HG03378 (cell line): Measurements from ENCODE around the gene JAZF1.
"Not testable (repeated sequence)": the region's sequence is repeated elsewhere in the genome, so short reads cannot be mapped to it uniquely, and the experiment has no call there.

Experiments used
- ATAC-seq: cut with Tn5 transposase; IDR thresholded peaks from one replicate; pipeline ENCODE4 v1.9.1; 2021; ENCODE audit warnings: mild to moderate bottlenecking, moderate library complexity; ENCODE audit not compliant: unreplicated experiment

JAZF1 gene

DNA sequence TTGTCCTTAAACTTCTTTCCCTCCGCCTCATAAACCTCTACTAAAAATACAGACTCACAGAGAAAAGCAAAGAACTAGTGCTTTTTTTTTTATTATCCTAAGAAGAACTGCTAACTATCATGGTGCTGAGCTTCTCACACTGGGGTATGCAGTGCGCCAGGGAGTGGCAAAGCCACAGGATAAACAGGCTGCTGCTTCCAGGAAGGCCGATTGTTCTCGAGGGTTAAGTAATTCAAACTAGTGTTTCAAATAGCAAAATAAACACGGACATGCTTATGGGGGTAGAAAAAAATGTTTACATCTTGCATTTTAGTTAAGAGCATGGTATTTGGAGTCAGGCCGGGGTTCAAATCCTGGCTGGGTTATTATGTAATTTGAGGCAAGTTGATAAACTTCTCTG, 283.6 kb downstream of the JAZF1 start:
- no peak for ATAC-seq

DNA sequence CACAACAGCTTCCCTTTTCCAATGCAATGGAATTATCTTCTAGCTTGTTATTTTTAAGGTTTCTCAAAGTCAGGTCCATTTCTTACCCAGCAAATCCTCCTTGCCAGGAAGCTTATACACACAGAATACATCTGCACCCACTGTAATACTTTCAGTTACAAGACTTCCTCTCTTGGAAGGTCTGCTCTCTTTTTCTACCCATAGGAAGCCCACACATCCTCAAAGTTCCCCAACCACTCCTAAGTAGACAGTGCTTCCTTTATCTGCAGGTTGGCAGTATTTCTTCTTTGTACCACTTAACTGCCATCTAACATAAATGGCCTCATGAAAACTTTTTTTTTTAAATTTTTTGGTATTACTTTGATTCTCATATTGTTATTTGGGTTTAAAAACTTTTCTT, 285.0 kb downstream of the JAZF1 start:
- no peak for ATAC-seq

DNA sequence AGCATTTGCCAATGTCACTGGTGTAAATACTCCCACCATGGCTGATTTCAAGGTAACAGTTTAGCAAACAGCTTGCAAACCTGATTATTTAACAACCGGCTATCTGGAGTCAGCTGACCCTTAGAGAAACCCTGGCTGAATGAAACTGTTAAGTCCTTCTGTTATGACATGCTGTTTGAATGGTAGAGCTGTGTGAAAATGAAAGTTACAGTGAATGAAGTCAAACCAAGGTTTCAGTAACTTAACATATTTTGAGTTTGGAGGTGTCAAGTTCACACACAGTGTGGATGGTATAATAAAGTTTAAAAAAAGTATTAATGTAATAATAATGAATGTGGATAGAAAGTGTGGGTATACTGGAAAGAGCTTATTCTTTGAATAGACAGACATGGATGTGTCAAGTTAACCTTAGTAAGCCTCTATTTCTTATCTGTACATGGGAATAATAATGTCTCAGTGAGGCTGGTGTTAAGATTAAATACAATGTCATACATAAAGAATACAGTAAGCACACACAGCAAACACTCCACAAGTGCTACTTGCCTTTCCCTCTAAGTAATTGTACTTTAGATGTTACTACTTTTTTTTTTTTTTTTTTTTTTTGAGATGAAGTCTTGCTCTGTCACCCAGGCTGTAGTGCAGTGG, 290.3 kb downstream of the JAZF1 start:
- ATAC-seq, result peak; percentile 99

DNA sequence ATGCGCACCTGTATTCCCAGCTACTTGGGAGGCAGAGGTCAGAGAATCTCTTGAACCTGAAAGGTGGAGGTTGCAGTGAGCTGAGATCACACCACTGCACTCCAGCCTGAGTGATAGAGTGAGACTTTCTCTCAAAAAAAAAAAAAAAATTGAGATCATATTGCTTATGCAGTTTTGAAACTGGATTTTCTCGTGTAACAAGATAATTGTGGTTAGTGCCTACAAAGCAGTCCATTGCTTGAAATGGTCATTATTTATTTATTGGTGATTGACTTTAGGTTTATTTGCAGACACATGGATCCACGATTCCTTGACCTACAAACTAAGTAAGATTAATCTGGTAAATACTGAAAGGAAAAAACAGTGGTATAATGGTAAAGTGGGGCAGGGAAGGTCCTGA, 290.8 kb downstream of the JAZF1 start:
- no peak for ATAC-seq

DNA sequence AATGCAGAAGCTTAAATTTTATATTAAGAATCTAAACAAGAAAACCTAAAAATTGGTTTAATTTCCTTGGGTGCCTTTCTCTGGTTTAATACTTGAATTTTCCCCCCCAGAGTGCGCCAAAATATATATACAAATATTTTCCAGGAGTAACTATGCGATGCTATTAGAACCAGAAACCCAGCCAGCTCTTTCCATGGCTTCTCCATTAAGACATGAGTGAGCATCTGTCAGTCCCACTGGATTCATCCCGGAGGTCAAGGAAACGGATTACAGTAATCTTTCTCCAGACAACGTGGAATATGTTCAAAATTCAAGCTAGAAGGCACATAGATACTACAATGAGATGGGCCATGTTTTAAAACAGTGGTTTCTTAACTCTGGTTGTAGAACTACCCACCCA, 291.9 kb downstream of the JAZF1 start:
- no peak for ATAC-seq

DNA sequence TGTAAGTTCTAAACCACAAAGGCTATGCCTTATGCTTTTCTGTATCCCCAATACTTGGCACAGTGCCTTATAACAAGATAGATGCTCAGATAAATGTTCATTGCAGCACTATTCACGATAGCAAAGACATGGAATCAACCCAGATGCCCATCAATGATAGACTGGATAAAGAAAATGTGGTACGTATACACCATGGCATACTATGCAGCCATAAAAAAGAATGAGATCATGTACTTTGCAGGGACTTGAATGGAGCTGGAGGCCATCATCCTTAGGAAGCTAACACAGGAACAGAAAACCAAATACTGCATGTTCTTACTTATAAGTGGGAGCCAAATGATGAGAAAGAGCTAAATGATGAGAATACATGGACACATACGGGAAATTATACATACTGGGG, 293.9 kb downstream of the JAZF1 start:
- not testable (repeated sequence) for ATAC-seq

DNA sequence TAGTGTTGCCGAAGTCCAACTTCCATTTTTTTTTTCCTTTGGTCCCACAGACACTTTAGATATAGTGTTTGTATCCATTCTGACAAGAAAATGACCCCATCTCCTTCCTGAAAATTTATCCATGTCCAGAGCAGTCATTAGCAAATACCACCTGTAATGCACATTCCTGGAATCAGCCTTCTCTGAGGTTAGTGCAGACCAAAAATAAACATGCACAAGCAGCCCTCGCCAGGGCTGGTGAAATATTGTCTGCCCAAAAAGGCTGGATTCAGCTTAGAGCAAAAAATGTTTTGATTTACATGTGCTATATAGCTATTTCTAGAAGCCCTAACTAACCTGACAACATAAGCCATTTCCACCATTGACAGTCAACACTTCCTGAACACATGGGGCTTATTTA, 294.9 kb downstream of the JAZF1 start:
- ATAC-seq, result no peak

DNA sequence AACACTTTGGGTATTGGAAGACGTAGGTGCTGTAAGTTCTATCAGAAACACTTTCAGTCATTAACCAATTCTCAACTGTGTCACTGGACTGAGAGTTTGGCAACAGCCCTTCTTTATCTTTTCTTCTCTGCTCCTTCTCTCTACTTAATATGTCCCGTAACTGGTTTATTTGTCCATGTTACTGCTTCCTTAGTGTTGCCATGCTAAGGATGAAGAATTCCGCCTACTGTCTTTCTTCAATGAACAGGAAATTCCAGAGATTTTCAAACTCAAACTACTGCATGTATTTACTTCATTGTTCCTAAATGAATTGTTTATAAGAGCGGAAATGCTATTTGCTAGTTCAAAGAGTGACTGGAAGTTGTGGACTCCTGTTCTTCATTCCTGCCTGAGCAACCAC, 296.9 kb downstream of the JAZF1 start:
- no peak for ATAC-seq

DNA sequence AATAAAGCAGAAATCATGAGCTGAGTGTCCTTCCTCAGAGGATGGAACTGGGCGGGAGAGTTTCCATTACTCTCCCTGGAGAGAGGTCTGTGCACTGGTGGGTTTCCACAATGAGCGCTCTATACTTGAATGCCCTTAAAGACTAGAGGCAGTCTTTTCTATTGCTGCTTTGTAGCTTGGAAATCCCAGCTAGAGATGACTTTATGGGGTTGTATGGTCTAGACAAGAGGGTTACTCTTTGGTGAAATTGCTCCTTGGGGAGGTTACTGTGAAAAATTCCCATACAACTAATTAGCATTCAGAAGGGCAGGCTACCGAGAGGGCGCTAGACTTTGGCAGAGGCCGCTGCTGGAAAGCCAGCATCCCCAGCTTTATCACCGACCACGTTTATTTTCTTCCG, 303.8 kb downstream of the JAZF1 start:
- no peak for ATAC-seq

DNA sequence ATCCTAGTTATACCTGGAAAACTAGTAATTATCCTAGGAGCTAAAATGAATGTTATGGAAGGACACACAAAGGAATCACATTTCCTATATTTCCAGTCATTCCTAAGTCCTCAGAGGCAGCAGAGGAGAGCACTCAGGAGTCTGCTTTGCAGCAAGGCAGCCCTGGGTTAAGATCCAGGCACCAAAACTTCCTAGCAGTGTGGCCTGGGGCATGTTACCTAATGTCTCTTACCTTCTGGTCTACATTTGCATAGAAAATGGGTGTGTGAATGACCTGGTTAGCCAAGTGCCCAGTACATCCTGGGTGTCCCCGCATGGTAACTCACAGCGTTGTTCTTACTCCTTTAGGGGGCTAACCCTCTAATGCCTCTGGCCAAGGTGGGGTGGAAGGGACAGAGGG, 304.8 kb downstream of the JAZF1 start:
- ATAC-seq, result no peak

DNA sequence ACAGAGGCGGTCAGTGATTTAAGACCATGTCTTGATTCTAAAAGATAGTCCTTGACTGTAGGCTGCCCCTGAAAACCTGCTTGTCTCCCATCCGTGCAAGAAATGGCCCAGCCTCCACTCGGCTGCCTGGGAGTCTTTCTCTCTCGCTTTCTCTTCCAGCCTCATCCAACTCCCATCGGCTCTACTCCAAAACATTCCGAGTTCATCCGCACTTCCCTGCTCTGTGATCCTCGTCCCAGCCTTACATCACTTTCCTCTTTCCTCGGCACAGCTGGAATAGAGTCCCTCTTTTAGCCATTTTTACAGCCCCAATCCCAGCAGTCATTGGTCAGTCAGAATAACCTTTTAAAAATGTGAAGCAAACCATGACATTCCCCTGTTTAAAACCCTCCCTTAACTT, 305.5 kb downstream of the JAZF1 start:
- no peak for ATAC-seq

DNA sequence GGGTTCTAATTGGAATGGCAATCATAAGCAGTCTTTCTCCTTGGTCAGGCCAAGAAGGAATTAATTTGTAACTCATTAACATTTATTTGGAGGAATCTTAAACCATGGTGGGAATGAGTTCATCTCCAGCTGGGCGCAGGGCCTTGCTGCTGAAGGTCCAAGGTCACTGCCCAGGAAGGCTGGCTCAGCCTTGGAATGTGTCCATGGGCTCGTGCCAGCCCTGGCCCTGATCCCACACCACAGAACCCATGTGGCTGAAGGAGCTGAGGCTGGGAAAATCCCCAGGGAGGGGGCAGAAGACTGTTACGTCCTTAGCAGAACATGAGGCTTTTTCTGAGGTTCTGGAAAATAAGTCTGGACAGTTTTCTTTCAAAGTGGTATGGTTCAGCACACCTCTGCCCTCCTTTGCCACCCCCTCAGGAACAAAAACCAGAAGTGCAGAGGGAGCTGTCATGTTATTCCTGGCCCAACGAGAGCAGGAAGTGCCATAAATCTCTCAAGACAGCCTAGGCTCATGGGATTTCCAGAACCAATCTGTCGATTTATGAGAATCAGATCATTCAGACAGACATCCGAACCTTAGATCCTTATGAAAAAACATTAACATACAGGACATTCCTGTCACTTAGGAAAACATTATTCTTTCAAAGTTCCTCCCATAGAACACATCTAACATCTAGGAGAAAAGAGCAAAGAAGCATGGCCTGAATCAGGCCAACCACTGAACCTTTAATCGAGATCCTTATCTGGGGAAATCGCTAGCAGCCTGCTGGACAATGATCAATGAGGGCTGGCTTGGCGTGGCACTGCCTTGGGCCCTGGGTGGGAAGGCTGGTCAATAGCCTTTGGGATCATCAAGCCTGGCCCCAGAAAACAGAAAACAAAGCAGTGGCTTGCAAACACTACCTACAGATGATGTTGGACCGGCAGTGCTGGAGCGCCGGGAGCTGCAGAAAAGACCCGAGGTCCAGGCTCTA, 306.3 kb downstream of the JAZF1 start:
- no peak for ATAC-seq

DNA sequence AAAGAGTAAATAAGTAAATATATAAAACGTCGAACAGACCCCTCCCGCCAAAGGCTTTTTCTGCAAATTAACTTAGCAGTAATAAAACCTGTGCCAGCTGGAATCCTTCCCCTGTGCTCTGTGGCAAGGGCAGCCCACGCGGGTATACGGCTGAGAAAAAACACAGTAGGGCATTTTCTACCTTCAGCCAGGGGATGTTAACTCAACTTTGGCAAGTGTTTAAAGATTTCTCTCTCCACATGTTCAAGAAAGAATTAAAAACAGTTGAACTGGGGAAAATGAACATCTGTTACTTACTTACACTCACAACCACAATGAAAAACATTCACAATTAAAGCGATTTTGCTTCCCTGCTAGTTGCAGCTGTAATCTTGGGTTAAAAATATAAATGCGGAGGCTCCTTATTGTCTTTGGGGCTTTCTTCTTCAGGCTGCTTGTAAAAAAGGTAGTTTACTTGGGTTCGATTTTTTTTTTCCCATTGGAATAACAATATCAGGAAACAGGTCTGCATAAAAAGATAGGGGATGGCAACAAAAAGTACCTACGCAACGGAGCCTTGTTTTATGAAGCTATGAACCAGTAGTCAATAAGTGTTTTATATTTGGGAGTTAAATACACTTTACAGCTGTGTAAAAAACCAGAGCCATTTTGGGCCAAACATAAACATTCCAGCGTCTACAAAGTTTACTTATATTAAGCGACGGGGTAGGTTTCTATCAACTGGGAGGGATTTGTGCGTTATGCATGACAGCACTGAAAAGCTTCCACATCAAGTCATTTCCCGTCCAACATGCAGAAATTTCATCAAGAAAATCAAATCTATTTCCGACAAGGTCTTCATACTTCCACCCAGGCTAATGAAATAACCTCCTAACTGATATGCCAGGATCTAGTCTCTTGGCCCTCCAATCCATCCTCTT, 308.0 kb downstream of the JAZF1 start:
- no peak for ATAC-seq

DNA sequence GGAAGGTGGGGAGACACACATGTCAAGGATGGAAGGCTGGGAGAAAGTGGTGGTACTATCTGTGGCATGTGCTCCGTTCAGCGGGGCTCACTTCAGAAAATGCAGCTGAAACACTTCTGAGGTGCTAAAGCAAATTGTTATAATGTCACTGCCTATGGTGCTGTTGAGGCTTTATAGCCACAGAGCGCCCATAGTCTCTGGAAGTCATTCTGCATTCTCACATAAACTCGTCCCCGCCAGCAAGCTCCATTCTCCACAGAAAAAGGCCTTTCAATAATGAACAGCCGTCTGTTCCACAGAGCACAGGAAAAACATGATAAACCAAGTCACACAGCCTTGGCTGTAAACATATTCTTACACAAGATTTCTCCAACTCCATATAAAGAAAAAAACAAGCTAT, 308.7 kb downstream of the JAZF1 start:
- ATAC-seq, result no peak

DNA sequence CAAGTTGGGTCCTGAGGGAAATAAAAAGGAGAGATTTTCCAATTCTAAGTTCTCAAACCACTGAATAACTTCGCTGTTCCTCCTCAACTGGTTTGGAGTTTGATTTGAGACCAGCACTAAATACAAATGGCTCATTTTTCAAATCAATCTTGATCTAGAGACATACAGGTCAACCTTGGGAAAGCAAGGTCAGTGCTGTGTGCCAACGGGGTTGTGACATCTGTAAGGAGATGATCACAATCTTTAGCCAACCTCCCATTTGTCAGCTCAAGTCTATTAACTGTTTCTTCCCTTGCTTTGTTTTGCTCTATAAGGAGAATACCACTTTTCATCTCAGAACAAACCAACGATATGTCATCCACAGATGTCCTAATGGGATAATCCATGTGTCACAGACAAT, 309.5 kb downstream of the JAZF1 start:
- ATAC-seq, result no peak

DNA sequence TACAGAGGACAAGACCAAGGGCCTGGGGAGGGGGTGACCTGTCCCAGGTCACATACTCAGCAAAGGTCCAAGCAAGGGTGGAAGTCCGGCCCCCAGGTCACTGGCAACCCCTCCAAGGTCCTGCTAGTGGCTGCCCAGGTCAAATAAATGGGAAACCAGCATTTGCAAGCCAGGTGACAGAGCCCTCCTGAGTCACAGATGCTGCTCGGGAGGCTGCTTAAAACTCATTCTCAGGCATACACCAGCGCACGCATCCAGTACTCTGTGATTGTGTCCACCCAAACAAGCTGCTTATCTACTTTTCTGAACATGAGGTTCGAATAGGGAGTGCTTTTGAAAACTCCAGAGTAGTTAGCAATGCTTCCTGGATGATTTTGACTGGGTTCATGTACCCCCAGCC, 310.0 kb downstream of the JAZF1 start:
- no peak for ATAC-seq

DNA sequence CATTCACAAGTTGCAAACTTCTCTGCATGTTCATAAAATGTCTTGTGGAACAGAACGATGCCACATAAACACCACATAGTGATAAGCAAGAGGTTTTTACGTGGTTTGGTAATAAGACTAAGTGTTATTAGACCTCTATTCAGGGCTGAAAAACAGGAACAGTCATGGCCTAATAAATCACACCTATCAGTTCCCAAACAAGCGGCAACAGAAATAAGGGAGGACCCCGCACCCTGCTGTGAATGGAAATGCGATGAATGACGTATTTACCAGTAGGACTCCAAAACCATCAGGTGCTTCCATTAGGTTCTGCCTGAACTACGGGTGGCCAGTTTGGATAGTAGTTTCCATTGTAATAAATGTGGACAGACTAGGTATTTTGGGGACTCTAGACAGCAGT, 311.5 kb downstream of the JAZF1 start:
- no peak for ATAC-seq

DNA sequence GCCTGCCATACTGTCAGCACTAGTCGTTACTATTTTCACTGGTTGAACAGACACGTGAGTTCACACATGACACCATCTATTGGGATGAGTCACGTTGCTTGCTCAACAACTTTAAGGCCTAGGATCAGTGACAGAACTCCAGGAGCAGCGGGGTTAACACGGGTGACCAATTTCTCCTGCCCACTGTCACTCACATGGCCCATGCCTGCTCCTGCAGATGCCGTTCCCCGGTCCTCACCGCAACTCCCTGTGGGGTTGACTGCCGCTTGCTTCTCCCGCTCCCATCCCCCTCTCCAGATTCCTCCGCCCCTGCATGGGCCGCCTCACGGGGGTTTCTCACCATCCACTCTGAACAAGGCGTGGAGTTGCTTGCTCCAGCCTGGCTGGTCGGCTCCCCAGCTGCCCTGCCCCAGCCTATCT, 312.5 kb downstream of the JAZF1 start:
- ATAC-seq, result no peak

DNA sequence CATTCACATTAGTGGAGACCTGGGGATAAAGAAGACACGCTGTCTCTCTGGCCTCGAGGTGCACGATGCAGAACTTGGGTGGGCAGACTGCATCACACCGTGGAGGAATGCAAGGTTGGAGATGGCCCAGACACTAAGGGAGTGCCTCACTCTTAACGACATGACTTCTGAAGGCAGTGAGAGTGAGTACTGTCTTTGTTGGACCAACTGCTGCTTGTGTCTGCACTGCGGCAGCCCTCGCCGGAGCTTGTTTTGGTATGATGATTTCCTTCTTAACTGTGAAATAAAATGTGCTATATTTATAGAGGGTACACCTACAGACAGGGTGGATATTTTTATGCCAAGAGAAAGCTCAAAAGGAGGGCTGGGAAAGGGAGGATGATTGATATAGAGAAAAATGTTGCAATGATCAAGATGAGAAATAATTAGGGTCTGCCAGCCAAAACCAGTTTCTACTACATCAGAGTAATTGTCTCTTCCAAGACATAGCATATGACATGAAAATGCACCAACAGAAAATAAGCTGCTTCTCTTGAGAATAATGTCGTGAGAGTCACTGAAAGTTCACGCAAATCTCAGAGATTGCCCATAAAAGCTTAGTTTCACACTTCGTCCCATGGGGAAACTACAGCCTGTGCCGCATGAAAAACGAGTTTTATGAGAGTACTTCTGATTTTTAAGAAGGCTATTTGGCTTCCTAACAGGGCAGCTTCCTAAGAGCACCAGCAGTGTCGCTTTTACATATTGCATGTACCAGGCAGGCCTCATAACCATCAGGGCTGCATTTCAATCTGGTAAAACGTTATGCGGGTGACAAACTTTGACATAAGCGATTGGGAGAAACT, 313.5 kb downstream of the JAZF1 start:
- no peak for ATAC-seq

DNA sequence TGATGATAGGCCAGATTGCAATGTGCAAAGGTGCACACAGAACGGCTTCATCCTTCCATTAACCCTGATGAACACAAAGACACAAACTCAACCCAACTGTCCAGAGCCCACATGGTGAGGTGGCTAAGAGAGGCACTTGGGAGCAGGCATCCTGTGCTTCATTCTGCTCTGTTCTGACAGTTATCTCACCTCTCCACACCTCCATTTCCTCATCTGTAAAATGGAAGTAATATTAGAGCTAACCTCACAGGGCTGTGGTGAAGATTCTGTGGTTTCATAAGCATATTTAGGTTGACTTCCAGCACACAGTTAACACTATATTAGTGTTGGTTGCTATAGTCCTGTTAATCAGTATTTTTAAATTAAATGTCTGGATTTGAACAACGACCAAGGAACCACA, 314.3 kb downstream of the JAZF1 start:
- no peak for ATAC-seq
